ENCODE results near the gene FCN3.
"Not testable (repeated sequence)": the region's sequence is repeated elsewhere in the genome, so short reads cannot be mapped to it uniquely, and the experiment has no call there.

FCN3 gene

DNA sequence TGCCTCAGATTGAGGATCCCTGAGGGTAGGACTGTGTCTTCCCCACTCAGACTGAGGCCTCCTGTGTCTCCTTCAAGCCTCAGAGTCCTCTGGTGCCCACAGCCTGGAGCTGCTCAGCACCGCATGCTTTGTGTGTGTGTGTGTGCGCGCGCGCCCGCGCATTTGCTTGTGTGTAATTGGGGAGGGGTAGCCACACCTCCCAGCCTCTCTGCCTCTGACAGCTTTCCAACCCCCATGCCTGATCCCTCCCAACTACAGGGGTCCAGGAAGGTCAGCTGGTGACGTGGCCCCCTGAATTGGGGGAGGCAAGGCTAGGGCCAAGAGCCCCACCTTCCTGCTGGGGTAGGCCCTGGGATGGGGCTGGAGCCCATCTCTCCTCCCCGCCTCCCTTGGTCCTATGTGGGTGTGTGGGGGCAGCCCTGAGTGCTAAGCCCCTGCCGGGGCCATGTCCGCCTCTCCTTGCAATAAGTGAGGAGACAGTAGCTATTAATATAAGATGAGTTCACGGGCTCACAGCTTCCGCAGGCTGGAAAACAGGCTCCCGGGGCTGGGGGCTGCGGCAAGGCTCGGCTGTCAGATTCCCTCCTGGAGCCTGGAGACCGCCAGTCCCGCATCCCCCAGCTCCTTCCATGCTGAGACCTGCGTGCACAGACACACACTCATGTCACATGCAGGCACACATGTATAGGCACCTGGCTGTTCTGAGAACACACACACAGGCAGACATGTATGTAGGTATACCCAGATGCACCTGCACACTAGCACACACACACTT is 24.8 kb upstream of the FCN3 start:
- DNase-seq (ENCODE audit: low read depth, low spot score), result no peak

- no peak for DNase-seq (ENCODE audit: low read depth, low spot score)
These were observed 24.0 kb upstream of the FCN3 start for GRCh38 chr1:27398405-27399149.

DNA sequence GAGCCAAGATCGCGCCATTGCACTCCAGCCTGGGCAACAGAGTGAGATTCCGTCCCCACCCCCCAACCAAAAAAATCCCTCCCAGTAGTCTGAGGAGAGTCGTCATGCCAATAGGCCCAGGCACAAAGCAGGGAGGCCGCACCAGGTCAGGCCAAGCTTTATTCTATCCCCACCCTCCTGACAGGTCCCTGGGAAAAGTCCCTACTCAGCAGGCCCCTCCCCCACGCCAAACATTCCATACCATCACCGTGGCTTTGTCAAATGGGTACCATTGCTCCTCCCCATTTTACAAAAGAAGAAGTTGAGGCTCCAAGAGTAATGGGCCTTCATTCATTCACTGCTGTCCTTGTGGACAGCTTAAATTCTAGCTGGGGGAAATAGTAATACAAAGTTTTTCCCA is 23.1 kb upstream of the FCN3 start:
- DNase-seq (ENCODE audit: low read depth, low spot score), result no peak

GRCh38 chr1:27397110-27397509 is 22.5 kb upstream of the FCN3 start:
- DNase-seq (ENCODE audit: low read depth, low spot score), result no peak

GRCh38 chr1:27395441-27396195 is 21.0 kb upstream of the FCN3 start:
- no peak for DNase-seq (ENCODE audit: low read depth, low spot score)

DNA sequence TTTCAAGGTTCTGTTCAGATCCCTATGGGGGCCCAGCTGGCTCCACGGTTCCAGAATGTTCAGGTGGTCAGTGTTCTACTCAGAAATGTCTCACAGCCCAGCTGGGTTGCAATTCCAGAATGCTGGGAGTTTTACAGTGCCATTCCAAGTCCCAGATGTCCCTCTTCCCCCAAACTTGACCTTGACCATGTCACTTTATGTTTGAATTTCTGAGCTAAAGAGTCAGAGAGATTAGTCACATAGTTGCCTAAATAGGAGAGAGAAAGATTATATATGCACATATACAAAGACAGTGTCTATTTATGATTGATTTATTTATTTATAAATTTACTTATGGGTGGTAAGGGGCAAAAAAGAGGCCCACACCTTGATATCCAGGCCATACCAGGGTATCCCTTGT is 20.3 kb upstream of the FCN3 start:
- no peak for DNase-seq (ENCODE audit: low read depth, low spot score)

DNA sequence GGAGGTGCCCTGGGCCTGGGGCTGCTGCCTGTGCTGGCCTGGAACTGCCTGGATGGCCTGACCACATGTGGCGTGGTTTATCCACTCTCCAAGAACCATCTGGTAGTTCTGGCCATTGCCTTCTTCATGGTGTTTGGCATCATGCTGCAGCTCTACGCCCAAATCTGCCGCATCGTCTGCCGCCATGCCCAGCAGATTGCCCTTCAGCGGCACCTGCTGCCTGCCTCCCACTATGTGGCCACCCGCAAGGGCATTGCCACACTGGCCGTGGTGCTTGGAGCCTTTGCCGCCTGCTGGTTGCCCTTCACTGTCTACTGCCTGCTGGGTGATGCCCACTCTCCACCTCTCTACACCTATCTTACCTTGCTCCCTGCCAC is 19.6 kb upstream of the FCN3 start:
- DNase-seq (ENCODE audit: low read depth, low spot score), result no peak

DNA sequence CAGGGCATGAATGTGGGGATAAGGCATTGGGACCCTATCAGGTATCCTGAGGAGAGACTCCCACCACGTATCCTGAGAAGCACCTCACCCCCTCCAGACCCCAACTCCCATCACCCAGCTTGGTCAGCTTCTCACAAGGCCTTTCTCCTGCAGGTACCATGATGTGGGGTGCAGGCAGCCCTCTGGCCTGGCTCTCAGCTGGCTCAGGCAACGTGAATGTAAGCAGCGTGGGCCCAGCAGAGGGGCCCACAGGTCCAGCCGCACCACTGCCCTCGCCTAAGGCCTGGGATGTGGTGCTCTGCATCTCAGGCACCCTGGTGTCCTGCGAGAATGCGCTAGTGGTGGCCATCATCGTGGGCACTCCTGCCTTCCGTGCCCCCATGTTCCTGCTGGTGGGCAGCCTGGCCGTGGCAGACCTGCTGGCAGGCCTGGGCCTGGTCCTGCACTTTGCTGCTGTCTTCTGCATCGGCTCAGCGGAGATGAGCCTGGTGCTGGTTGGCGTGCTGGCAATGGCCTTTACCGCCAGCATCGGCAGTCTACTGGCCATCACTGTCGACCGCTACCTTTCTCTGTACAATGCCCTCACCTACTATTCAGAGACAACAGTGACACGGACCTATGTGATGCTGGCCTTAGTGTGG is 19.1 kb upstream of the FCN3 start:
- DNase-seq (ENCODE audit: low read depth, low spot score), result no peak

- DNase-seq (ENCODE audit: low read depth, low spot score), result no peak
These were observed 18.4 kb upstream of the FCN3 start for GRCh38 chr1:27392778-27393635.

GRCh38 chr1:27392096-27392777 is 17.6 kb upstream of the FCN3 start, which contains the start of gene GPR3:
Gene GPR3, plus strand, starts transcription at chr1:27392622. Its CDS starts 1,177 bp downstream, at chr1:27393799.
- no peak for DNase-seq (ENCODE audit: low read depth, low spot score)

GRCh38 chr1:27391511-27392095 is 17.0 kb upstream of the FCN3 start:
- no peak for DNase-seq (ENCODE audit: low read depth, low spot score)

DNA sequence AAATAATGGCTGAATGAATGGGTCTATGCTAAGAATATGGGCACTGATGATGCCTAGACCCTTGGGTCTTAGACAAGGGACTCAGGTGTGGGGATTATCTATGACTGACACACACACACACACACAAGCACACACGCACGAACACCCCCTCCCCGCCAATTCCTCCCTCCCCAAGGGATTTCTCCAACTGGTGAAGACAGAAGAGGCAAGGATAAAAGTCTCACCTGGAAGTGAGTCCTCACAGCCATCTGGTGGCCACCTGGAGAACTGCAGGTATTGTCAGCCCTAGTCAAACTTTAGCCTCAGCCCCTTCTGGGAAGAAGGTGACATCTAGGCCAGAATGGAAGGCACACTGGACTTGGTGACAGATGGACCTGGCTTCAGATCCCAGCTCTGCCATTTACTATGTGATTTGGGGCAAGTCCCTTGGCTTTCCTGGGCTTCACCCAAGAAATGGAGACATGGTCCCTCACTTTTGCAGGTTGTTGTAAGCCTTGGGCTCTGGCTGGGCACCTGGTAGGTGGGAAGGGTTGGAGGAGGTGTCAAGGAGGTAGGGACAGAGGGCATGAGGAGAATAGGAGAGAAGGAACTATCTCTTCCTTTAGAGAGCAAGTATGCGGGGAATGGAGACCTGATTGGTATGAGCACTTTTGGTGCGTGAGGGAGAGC is 13.8 kb upstream of the FCN3 start:
- DNase-seq (ENCODE audit: low read depth, low spot score), result no peak

GRCh38 chr1:27384797-27385196 is 10.2 kb upstream of the FCN3 start:
- not testable (repeated sequence) for DNase-seq (ENCODE audit: low read depth, low spot score)

- no peak for DNase-seq (ENCODE audit: low read depth, low spot score)
These were observed 9.0 kb upstream of the FCN3 start for GRCh38 chr1:27383661-27384060.

- DNase-seq (ENCODE audit: low read depth, low spot score), result no peak
These were observed 8.5 kb upstream of the FCN3 start, which contains the start of gene CD164L2 for GRCh38 chr1:27383039-27383605. Gene CD164L2, minus strand, starts transcription at chr1:27383333. Its CDS starts 94 bp downstream, at chr1:27383239.

GRCh38 chr1:27381969-27382762 is 7.5 kb upstream of the FCN3 start:
- DNase-seq (ENCODE audit: low read depth, low spot score), result no peak

DNA sequence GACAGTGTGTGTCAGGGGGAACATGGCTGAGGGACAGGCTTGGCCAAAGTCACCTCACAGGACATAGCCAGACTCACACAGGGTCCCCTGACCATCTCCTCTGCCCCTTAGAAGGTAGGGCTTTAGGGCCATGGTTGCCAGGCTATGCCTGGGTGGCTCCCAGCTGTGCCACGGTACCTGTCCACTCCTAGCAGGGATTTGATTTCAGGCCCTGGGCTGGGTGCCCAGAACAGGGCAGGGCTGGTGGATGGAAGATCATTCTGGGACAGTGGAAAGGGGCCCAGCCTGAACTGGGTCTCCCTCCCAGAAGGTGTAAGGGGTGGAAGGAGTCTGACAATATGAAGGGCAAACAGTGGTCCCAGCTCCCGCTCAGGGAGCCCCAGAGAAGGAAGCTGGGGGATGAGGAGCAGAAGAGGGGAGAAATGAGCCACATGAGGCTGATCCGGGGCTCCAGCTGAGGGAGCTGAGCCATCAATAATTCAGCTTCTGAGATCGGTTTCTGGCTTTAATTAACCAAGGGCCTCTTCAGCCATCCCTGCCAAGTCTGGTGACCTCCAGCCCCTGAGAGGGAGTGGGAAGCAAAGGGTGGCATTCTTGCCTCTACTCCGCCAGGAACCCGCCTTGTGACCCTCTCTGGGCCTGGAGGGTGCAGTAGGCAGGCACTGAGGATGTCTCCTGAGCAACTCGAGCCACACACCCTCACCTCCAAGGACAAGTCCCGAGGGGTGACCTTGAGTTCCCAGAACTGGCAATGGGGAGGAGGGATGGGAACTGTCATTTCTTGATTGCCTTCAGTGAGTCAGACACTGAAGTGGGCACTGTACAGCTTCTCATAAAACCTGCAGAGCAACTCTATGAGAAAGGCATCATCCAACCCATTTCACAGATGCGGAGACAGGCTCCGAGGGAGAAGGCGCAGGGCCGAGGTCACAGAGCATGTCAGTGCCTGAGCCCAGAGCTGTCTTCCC is 6.4 kb upstream of the FCN3 start:
- DNase-seq (ENCODE audit: low read depth, low spot score), result no peak
